Suprapubic skin (tissue), 4 donors: ENCODE data around the gene TOR4A.

Experiments
- POLR2A ChIP-seq, 2 donors: fragments of 450-650 bp; IDR thresholded peaks; one replicate each; pipeline ENCODE4 v1.6.1; 2017; ENCODE audit warnings: antibody characterized with exemption in 2 of 2, mild to moderate bottlenecking in 2 of 2, moderate library complexity in 2 of 2
- POLR2AphosphoS5 ChIP-seq, 3 donors: sonication (generic); formaldehyde crosslinking; IDR thresholded peaks; one replicate each; pipeline ENCODE4 v1.6.1; 2017; ENCODE audit warnings: antibody characterized with exemption in 3 of 3
- TF ChIP-seq, protein P1 (sequence below), 2 donors: fragments of 200-600 bp in 1 of 2; fragments of 450-650 bp in 1 of 2; sonication (generic) in 1 of 2; IDR thresholded peaks; one replicate each; pipeline ENCODE4 v1.5.1; 2016 to 2019; ENCODE audit warnings: antibody characterized with exemption in 2 of 2, mild to moderate bottlenecking in 1 of 2, moderate library complexity in 1 of 2

- TF ChIP-seq POLR2AphosphoS5 (IDR thresholded peaks at IDR 0.05), result no peak
- no peak for TF ChIP-seq POLR2A (IDR thresholded peaks at IDR 0.05)
- TF ChIP-seq, protein P1, sequence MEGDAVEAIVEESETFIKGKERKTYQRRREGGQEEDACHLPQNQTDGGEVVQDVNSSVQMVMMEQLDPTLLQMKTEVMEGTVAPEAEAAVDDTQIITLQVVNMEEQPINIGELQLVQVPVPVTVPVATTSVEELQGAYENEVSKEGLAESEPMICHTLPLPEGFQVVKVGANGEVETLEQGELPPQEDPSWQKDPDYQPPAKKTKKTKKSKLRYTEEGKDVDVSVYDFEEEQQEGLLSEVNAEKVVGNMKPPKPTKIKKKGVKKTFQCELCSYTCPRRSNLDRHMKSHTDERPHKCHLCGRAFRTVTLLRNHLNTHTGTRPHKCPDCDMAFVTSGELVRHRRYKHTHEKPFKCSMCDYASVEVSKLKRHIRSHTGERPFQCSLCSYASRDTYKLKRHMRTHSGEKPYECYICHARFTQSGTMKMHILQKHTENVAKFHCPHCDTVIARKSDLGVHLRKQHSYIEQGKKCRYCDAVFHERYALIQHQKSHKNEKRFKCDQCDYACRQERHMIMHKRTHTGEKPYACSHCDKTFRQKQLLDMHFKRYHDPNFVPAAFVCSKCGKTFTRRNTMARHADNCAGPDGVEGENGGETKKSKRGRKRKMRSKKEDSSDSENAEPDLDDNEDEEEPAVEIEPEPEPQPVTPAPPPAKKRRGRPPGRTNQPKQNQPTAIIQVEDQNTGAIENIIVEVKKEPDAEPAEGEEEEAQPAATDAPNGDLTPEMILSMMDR (IDR thresholded peaks at IDR 0.05), result peak; percentile 96 to 100
Measured at GRCh38 chr9:137236238-137236935, 41.1 kb upstream of the TOR4A start.
